ENCODE results near the gene HCFC1.

DNA sequence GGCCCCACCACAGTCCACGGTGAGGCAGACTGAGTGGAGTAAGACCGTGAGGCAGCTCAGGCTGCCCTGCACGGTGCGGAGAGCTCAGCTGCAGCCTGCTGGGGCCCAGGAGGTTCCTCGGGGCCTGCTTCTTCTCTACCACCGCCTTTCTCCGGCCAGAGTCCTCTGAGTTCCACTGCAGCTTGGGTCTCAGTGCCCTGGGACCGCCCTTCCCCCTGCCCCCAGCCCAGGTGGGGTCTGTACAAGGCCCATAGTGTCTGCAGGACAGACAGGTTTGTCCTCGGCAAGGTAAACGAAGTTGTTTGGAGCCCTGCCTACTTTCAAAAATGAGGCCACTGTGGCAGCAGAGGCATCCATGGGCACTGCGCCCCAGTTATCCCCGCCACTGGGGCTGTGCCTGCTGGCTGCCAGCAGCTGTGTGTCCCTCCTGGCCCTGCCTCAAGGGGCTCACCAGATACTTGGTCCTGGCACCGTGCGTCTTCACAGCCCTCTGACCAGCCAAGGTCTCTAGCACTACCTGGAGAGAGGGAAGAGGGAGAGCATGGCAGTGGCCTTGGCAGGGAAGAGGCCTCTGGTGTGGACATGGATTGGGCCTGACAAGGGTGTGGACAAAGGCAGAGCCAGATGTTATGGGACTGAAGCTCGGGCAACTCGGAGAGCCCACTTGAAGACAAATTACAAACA, 44.1 kb upstream of the HCFC1 start:
- TF ChIP-seq ZNF121 (CRISPR knock-in tag; conservative IDR thresholded peaks at IDR 0.05) = no peak
- no peak for TF ChIP-seq ESRRB (CRISPR knock-in tag; IDR thresholded peaks at IDR 0.05; ENCODE audit: borderline replicate concordance)
- no peak for TF ChIP-seq RUNX1 (IDR thresholded peaks at IDR 0.05; ENCODE audit: low read depth)
- no peak for TF ChIP-seq ZNF239 (CRISPR knock-in tag; IDR thresholded peaks at IDR 0.05)
- no peak for TF ChIP-seq ZBED1 (IDR thresholded peaks at IDR 0.05)
- TF ChIP-seq EP300 (IDR thresholded peaks at IDR 0.05; ENCODE audit: low read length) = no peak
- no peak for TF ChIP-seq EZH2 (IDR thresholded peaks at IDR 0.05; ENCODE audit: borderline replicate concordance, low read depth, low read length)
- no peak for TF ChIP-seq HOXB6 (CRISPR knock-in tag; IDR thresholded peaks at IDR 0.05; ENCODE audit: borderline replicate concordance)
- TF ChIP-seq ZKSCAN1 (IDR thresholded peaks at IDR 0.05; ENCODE audit: low read depth, low read length) = no peak
- TF ChIP-seq SMARCE1 (IDR thresholded peaks at IDR 0.05) = no peak
